Measurements from ENCODE around the gene NACC1. TPM values are rescaled to one million over a fixed set of nuclear protein-coding genes. Genes with fewer than 3 reads are reported as not detected.
"Not testable (repeated sequence)": the region's sequence is repeated elsewhere in the genome, so short reads cannot be mapped to it uniquely, and the experiment has no call there.

The NACC1 gene
- total RNA-seq, 1 donor from 2014 or later = 30.7 TPM

- DNase-seq (ENCODE audit: low spot score) = no peak
- ATAC-seq = no peak
- intact Hi-C loops (cut with DNase I) = no loop called here
These were observed 58.3 kb downstream of the NACC1 start for GRCh38 chr19:13176345-13176744.

- DNase-seq (ENCODE audit: low spot score); ATAC-seq; intact Hi-C loops (cut with DNase I): not testable (repeated sequence)
These were observed 59.5 kb downstream of the NACC1 start for GRCh38 chr19:13177584-13177983.

GRCh38 chr19:13178291-13178690, 60.2 kb downstream of the NACC1 start:
- intact Hi-C loops (cut with DNase I); DNase-seq (ENCODE audit: low spot score); ATAC-seq: not testable (repeated sequence)

GRCh38 chr19:13181747-13182388, 63.8 kb downstream of the NACC1 start:
- ATAC-seq = peak; percentile 59
- intact Hi-C loops (cut with DNase I) = no loop called here
- peak; percentile 73 for DNase-seq (ENCODE audit: low spot score)

GRCh38 chr19:13184926-13185325, 66.9 kb downstream of the NACC1 start:
- ATAC-seq; intact Hi-C loops (cut with DNase I); DNase-seq (ENCODE audit: low spot score): not testable (repeated sequence)

GRCh38 chr19:13185763-13186657, 67.9 kb downstream of the NACC1 start:
- DNase-seq (ENCODE audit: low spot score); intact Hi-C loops (cut with DNase I); ATAC-seq: not testable (repeated sequence)

- DNase-seq (ENCODE audit: low spot score); ATAC-seq; intact Hi-C loops (cut with DNase I): not testable (repeated sequence)
These were observed 68.6 kb downstream of the NACC1 start for GRCh38 chr19:13186688-13187087.

GRCh38 chr19:13187419-13187818, 69.4 kb downstream of the NACC1 start:
- intact Hi-C loops (cut with DNase I) = no loop called here
- no peak for ATAC-seq

GRCh38 chr19:13189600-13189999, 71.5 kb downstream of the NACC1 start:
- DNase-seq (ENCODE audit: low spot score) (no peak), ATAC-seq (no peak)
- intact Hi-C loops (cut with DNase I) = no loop called here

More at GRCh38 chr19:13187419-13187818, 69.4 kb downstream of the NACC1 start:
- DNase-seq (ENCODE audit: low spot score) = no peak

Other genes starting within 250 kb of the NACC1 start
- 26.7 TPM for gene DNASE2, start 236.8 kb upstream of the NACC1 start, total RNA-seq
- gene KLF1, start 231.1 kb upstream of the NACC1 start, total RNA-seq = 1.1 TPM
- gene GCDH, start 227.1 kb upstream of the NACC1 start, total RNA-seq = 24.4 TPM
- gene SYCE2, start 199.0 kb upstream of the NACC1 start, total RNA-seq = not detected
- 33.7 TPM for gene FARSA, start 184.6 kb upstream of the NACC1 start, total RNA-seq
- gene CALR, start 179.7 kb upstream of the NACC1 start, total RNA-seq = 454 TPM
- 102 TPM for gene RAD23A, start 172.4 kb upstream of the NACC1 start, total RNA-seq
- gene GADD45GIP1, start 161.0 kb upstream of the NACC1 start, total RNA-seq = 13.7 TPM
- not detected for gene DAND5, start 148.7 kb upstream of the NACC1 start, total RNA-seq
- gene NFIX, start 122.8 kb upstream of the NACC1 start, total RNA-seq = 131 TPM
- 20.2 TPM for gene LYL1, start 15.4 kb upstream of the NACC1 start, total RNA-seq
- gene TRMT1, start 1.5 kb upstream of the NACC1 start, total RNA-seq = 34.7 TPM
- gene STX10, start 32.1 kb downstream of the NACC1 start, total RNA-seq = 48.3 TPM
- 102 TPM for gene IER2, start 32.1 kb downstream of the NACC1 start, total RNA-seq